ENCODE data around the gene TMED4. TPM values are rescaled to one million over a fixed set of nuclear protein-coding genes. Genes with fewer than 3 reads are reported as not detected.

The TMED4 gene
- polyA plus RNA-seq, 1 donor (not counting 4 experiments of a cell fraction or from before 2014, with no cell fraction given): 45.8 TPM

- no peak overlapping the region for H2AFZ ChIP-seq (ENCODE audit: control insufficient read depth, low read length)
- dilution Hi-C loops (cut with MboI; ENCODE audit: extremely low pct_ligation_motif_present, low sequenced_read_pairs): no loop called here
Observed at GRCh38 chr7:44535348-44536064, 46.5 kb downstream of the TMED4 start.

GRCh38 chr7:44534501-44534900 is 47.5 kb downstream of the TMED4 start:
- FAIRE-seq (peak; percentile 49), DNase-seq (ENCODE audit: low read depth, low spot score) (no peak)
- Histone ChIP-seq H3K9me3 (ENCODE audit: control insufficient read depth, low read depth, low read length) (no peaks in the 10 kb centered on the region), H3K27ac (ENCODE audit: control insufficient read depth, insufficient read depth, low read length) (no peak overlapping the region), H3K36me3 (ENCODE audit: control insufficient read depth in 2 of 2, extremely low read depth in 1 of 2, insufficient read depth in 2 of 2, low read length in 2 of 2) (no peaks in the 10 kb centered on the region), H3K4me3 (ENCODE audit: control insufficient read depth in 2 of 3, extremely low read depth in 1 of 3, insufficient read depth in 2 of 3, low read depth in 1 of 3, low read length in 3 of 3) (no peak overlapping the region), H3K27me3 (ENCODE audit: control insufficient read depth, extremely low read depth, insufficient read depth, low read length) (no peaks in the 10 kb centered on the region), H3K4me1 (ENCODE audit: control insufficient read depth, extremely low read depth, insufficient read depth, low read length) (no peaks in the 10 kb centered on the region), H3K4me2 (ENCODE audit: control insufficient read depth, extremely low read depth, insufficient read depth, low read depth, low read length) (no peak overlapping the region), H3K9me1 (ENCODE audit: control insufficient read depth, extremely low read depth, insufficient read depth, low read length) (no peaks in the 10 kb centered on the region), H3K9ac (ENCODE audit: control insufficient read depth, extremely low read depth, insufficient read depth, low read length) (no peak overlapping the region), H3K79me2 (ENCODE audit: control insufficient read depth, insufficient read depth, low read length) (no peaks in the 10 kb centered on the region), H2AFZ (ENCODE audit: control insufficient read depth, low read length) (no peak overlapping the region), H4K20me1 (ENCODE audit: control insufficient read depth, extremely low read depth, insufficient read depth, low read length) (no peaks in the 10 kb centered on the region)
- dilution Hi-C loops (cut with MboI; ENCODE audit: extremely low pct_ligation_motif_present, low sequenced_read_pairs): no loop called here
- TF ChIP-seq CTCF (optimal IDR thresholded peaks at IDR 0.05 in 1 of 3, IDR thresholded peaks at IDR 0.05 in 1 of 3, conservative IDR thresholded peaks at IDR 0.05 in 1 of 3; ENCODE audit: extremely low read depth in 1 of 3, insufficient read depth in 2 of 3, low read length in 3 of 3) (peak; percentile 72 to 82 (median 82)), EZH2 (IDR thresholded peaks at IDR 0.05; ENCODE audit: low read length) (no peak)

More at GRCh38 chr7:44535348-44536064, 46.5 kb downstream of the TMED4 start:
- DNase-seq (ENCODE audit: low read depth, low spot score): no peak
- H3K9me3 ChIP-seq (ENCODE audit: control insufficient read depth, low read depth, low read length): no peaks in the 10 kb centered on the region
- no peak overlapping the region for H3K4me3 ChIP-seq (ENCODE audit: control insufficient read depth in 2 of 3, extremely low read depth in 1 of 3, insufficient read depth in 2 of 3, low read depth in 1 of 3, low read length in 3 of 3)
- H3K9me1 ChIP-seq (ENCODE audit: control insufficient read depth, extremely low read depth, insufficient read depth, low read length): no peaks in the 10 kb centered on the region
- no peak overlapping the region for H3K4me2 ChIP-seq (ENCODE audit: control insufficient read depth, extremely low read depth, insufficient read depth, low read depth, low read length)
- FAIRE-seq: no peak
- H3K4me1 ChIP-seq (ENCODE audit: control insufficient read depth, extremely low read depth, insufficient read depth, low read length): no peaks in the 10 kb centered on the region
- no peaks in the 10 kb centered on the region for H3K79me2 ChIP-seq (ENCODE audit: control insufficient read depth, insufficient read depth, low read length)
- TF ChIP-seq CTCF (optimal IDR thresholded peaks at IDR 0.05 in 1 of 3, IDR thresholded peaks at IDR 0.05 in 1 of 3, conservative IDR thresholded peaks at IDR 0.05 in 1 of 3; ENCODE audit: extremely low read depth in 1 of 3, insufficient read depth in 2 of 3, low read length in 3 of 3) (no peak), EZH2 (IDR thresholded peaks at IDR 0.05; ENCODE audit: low read length) (no peak)
- H3K36me3 ChIP-seq (ENCODE audit: control insufficient read depth in 2 of 2, extremely low read depth in 1 of 2, insufficient read depth in 2 of 2, low read length in 2 of 2): no peaks in the 10 kb centered on the region
- no peaks in the 10 kb centered on the region for H4K20me1 ChIP-seq (ENCODE audit: control insufficient read depth, extremely low read depth, insufficient read depth, low read length)
- no peak overlapping the region for H3K9ac ChIP-seq (ENCODE audit: control insufficient read depth, extremely low read depth, insufficient read depth, low read length)
- no peaks in the 10 kb centered on the region for H3K27me3 ChIP-seq (ENCODE audit: control insufficient read depth, extremely low read depth, insufficient read depth, low read length)
- no peak overlapping the region for H3K27ac ChIP-seq (ENCODE audit: control insufficient read depth, insufficient read depth, low read length)

All from keratinocyte (primary cell).